ENCODE measurements around the gene SLC34A1. TPM values are rescaled to one million over a fixed set of nuclear protein-coding genes. Genes with fewer than 3 reads are reported as not detected.

SLC34A1 gene
- total RNA-seq, 1 donor from 2014 or later = not detected

- Mint-ChIP-seq H3K27ac (no peak overlapping the region), H3K27me3 (peaks cover 2% of the 10 kb centered on the region), H3K4me1 (ENCODE audit: low read depth) (peaks cover 6% of the 10 kb centered on the region), H3K36me3 (ENCODE audit: insufficient read depth) (peaks cover 16% of the 10 kb centered on the region), H3K4me3 (ENCODE audit: low read depth) (no peak overlapping the region), H3K9me3 (ENCODE audit: low read depth) (no peaks in the 10 kb centered on the region)
- no peak for TF ChIP-seq CTCF (IDR thresholded peaks at IDR 0.05; ENCODE audit: unreplicated experiment)
- DNase-seq (ENCODE audit: low spot score, unreplicated experiment) = no peak
Observed at GRCh38 chr5:177439518-177440053, 55.4 kb downstream of the SLC34A1 start.

- H3K4me3 Mint-ChIP-seq (ENCODE audit: low read depth) = no peak overlapping the region
- H3K36me3 Mint-ChIP-seq (ENCODE audit: insufficient read depth) = peaks cover 15% of the 10 kb centered on the region
- H3K27ac Mint-ChIP-seq = no peak overlapping the region
- peaks cover 6% of the 10 kb centered on the region for H3K4me1 Mint-ChIP-seq (ENCODE audit: low read depth)
- H3K9me3 Mint-ChIP-seq (ENCODE audit: low read depth) = no peaks in the 10 kb centered on the region
- DNase-seq (ENCODE audit: low spot score, unreplicated experiment) = no peak
- no peak for TF ChIP-seq CTCF (IDR thresholded peaks at IDR 0.05; ENCODE audit: unreplicated experiment)
- peaks cover 6% of the 10 kb centered on the region for H3K27me3 Mint-ChIP-seq
Observed at GRCh38 chr5:177440211-177440989, 56.2 kb downstream of the SLC34A1 start.

- H3K4me3 Mint-ChIP-seq (ENCODE audit: low read depth) = no peak overlapping the region
- TF ChIP-seq CTCF (IDR thresholded peaks at IDR 0.05; ENCODE audit: unreplicated experiment) = no peak
- no peaks in the 10 kb centered on the region for H3K9me3 Mint-ChIP-seq (ENCODE audit: low read depth)
- peaks cover 6% of the 10 kb centered on the region for H3K27me3 Mint-ChIP-seq
- no peak overlapping the region for H3K27ac Mint-ChIP-seq
- peaks cover 15% of the 10 kb centered on the region for H3K36me3 Mint-ChIP-seq (ENCODE audit: insufficient read depth)
- H3K4me1 Mint-ChIP-seq (ENCODE audit: low read depth) = peaks cover 7% of the 10 kb centered on the region
- no peak for DNase-seq (ENCODE audit: low spot score, unreplicated experiment)
Observed at GRCh38 chr5:177440990-177441780, 57.0 kb downstream of the SLC34A1 start.

- DNase-seq (ENCODE audit: low spot score, unreplicated experiment) = no peak
- Mint-ChIP-seq H3K4me3 (ENCODE audit: low read depth) (no peak overlapping the region), H3K4me1 (ENCODE audit: low read depth) (peaks cover 6% of the 10 kb centered on the region), H3K36me3 (ENCODE audit: insufficient read depth) (peaks cover 13% of the 10 kb centered on the region), H3K27ac (no peak overlapping the region), H3K27me3 (peaks cover 6% of the 10 kb centered on the region), H3K9me3 (ENCODE audit: low read depth) (no peaks in the 10 kb centered on the region)
- no peak for TF ChIP-seq CTCF (IDR thresholded peaks at IDR 0.05; ENCODE audit: unreplicated experiment)
Observed at GRCh38 chr5:177442066-177442826, 58.0 kb downstream of the SLC34A1 start.
